ENCODE measurements around the gene COPG1. TPM values are rescaled to one million over a fixed set of nuclear protein-coding genes. Genes with fewer than 3 reads are reported as not detected.

Gene COPG1
- total and polyA plus RNA-seq, 8 donors = 81.4 to 137 (median 104) TPM

GRCh38 chr3:129268396-129268795, 19.0 kb downstream of the COPG1 start:
- H3K36me3 ChIP-seq = peaks cover 33 to 96% (median 66%) of the 10 kb centered on the region in 3 donors

DNA sequence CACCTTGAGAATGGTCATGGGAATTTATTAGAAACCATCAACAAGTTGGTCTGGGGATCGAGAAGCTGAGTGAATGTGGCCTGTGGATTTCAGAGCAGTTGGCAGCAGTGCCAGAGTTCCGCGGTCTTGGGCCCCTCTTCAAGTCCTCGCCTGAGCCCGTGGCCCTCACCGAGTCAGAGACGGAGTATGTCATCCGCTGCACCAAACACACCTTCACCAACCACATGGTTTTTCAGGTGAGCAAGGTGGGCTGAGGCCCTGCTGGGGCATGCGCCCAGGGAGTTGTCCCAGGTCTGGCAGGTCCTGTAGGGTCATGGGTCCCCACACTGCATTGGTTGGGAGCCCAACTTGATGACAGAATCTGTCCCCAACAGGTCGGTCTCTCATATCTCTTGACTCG, 22.3 kb downstream of the COPG1 start:
- no peaks in the 10 kb centered on the region for H3K27me3 ChIP-seq
- ATAC-seq = no peak
- no peak overlapping the region for H3K27ac ChIP-seq
- H3K36me3 ChIP-seq = peaks cover 32 to 96% (median 68%) of the 10 kb centered on the region in 3 donors
- H3K4me1 ChIP-seq = no peaks in the 10 kb centered on the region
- no peak overlapping the region for H3K4me3 ChIP-seq
- no peak for TF ChIP-seq CTCF (IDR thresholded peaks at IDR 0.05)
- no peak for DNase-seq
- no peaks in the 10 kb centered on the region for H3K9me3 ChIP-seq
- no peak for FAIRE-seq
- intact Hi-C loops (cut with DNase I) = no loop called here
- 92 to 95% methylated on average over 11 of the region's 11 CpGs for WGBS, 2 donors

More at GRCh38 chr3:129268396-129268795, 19.0 kb downstream of the COPG1 start:
- H3K4me3 ChIP-seq = no peak overlapping the region
- TF ChIP-seq CTCF (IDR thresholded peaks at IDR 0.05) = no peak
- intact Hi-C loops (cut with DNase I) = no loop called here
- WGBS, 2 donors = 88% methylated on average over 4 of the region's 4 CpGs
- no peaks in the 10 kb centered on the region for H3K4me1 ChIP-seq
- H3K9me3 ChIP-seq = no peaks in the 10 kb centered on the region
- DNase-seq = no peak
- no peak for FAIRE-seq
- H3K27ac ChIP-seq = no peak overlapping the region
- no peak for ATAC-seq
- no peaks in the 10 kb centered on the region for H3K27me3 ChIP-seq

DNA sequence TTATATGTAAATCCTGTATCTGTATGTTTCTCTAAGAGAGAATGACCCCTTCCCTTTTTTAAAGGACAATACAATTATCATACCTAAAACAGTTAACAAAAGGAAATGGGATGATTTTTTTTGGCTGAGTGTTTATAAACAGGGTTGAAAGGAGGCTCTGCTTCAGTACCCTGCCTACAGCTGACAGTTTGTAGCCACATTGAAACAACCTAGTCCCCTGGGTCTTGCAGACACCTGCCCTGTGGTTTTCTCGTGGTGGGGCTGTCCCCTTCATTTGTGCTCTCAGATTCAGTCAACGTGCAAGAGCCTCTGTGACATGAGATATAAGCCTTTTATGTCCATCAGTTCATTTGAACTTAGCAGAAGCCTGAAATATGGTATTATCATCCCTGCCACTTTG, 27.0 kb downstream of the COPG1 start:
- intact Hi-C loops (cut with DNase I) = no loop called here
- FAIRE-seq = no peak

GRCh38 chr3:129277829-129278271, 28.4 kb downstream of the COPG1 start:
- Histone ChIP-seq H3K27me3 (no peaks in the 10 kb centered on the region), H3K4me3 (peak overlapping the region in 2 of 4 donors; percentile 86), H3K27ac (peak overlapping the region; percentile 85 to 92 (median 87)), H3K36me3 (peaks cover 5 to 44% (median 16%) of the 10 kb centered on the region in 3 donors), H3K4me1 (peaks cover 5 to 16% (median 8%) of the 10 kb centered on the region in 3 donors), H3K9me3 (no peaks in the 10 kb centered on the region)
- intact Hi-C loops (cut with DNase I) = no loop called here
- no peak for TF ChIP-seq CTCF (IDR thresholded peaks at IDR 0.05)
- ATAC-seq (no peak), DNase-seq (peak in 3 of 6 donors; percentile 20 to 40 (median 23)), FAIRE-seq (no peak)
- 74 to 78% methylated on average over 11 of the region's 11 CpGs for WGBS, 2 donors

More for the DNA sequence above, 27.0 kb downstream of the COPG1 start:
- no peak for ATAC-seq
- Histone ChIP-seq H3K4me3 (no peak overlapping the region), H3K9me3 (no peaks in the 10 kb centered on the region), H3K27me3 (no peaks in the 10 kb centered on the region), H3K27ac (no peak overlapping the region), H3K4me1 (peaks cover 5 to 16% (median 8%) of the 10 kb centered on the region in 3 donors), H3K36me3 (peaks cover 7 to 58% (median 30%) of the 10 kb centered on the region in 3 donors)
- TF ChIP-seq CTCF (IDR thresholded peaks at IDR 0.05) = no peak
- no peak for DNase-seq
- 68 to 81% methylated on average over 2 of the region's 2 CpGs for WGBS, 2 donors

GRCh38 chr3:129278439-129278965, 29.1 kb downstream of the COPG1 start, which contains the start of gene HMCES:
Gene HMCES (plus strand): TSS chr3:129278870. CDS start chr3:129279733, 863 bp downstream.
- peak; percentile 96 to 98 (median 96) for ATAC-seq
- FAIRE-seq = no peak
- H3K4me3 ChIP-seq = peak within 1 kb of the TSS; percentile 65 to 86 (median 79)
- peaks cover 5 to 37% (median 16%) of the 10 kb centered on the region in 3 donors for H3K36me3 ChIP-seq
- intact Hi-C loops (cut with DNase I) = no loop called here
- no peaks in the 10 kb centered on the region for H3K9me3 ChIP-seq
- 0 to 1% methylated on average over 32 to 44 of the region's 44 CpGs for WGBS, 2 donors
- TF ChIP-seq CTCF (IDR thresholded peaks at IDR 0.05) = no peak
- DNase-seq = peak; percentile 94 to 98 (median 96)
- H3K4me1 ChIP-seq = peaks cover 5 to 16% (median 8%) of the 10 kb centered on the region in 3 donors
- peak within 1 kb of the TSS; percentile 85 to 92 (median 87) for H3K27ac ChIP-seq
- H3K27me3 ChIP-seq = no peaks in the 10 kb centered on the region
